Stimulated activated CD8-positive, alpha-beta memory T cell treated with anti-CD3 and anti-CD28 coated beads, Interleukin-15, amount 100 ng/mL, for 4 hours (primary cell): ENCODE measurements around the gene COBLL1.

Experiments used
- DNase-seq, 2 donors: peaks; one replicate each; pipeline ENCODE4 v3.0.0-alpha.2; 2020; ENCODE audit warnings: low read depth in 2 of 2

The COBLL1 gene

GRCh38 chr2:164852086-164852485, 10.5 kb upstream of the COBLL1 start:
- DNase-seq: no peak

DNA sequence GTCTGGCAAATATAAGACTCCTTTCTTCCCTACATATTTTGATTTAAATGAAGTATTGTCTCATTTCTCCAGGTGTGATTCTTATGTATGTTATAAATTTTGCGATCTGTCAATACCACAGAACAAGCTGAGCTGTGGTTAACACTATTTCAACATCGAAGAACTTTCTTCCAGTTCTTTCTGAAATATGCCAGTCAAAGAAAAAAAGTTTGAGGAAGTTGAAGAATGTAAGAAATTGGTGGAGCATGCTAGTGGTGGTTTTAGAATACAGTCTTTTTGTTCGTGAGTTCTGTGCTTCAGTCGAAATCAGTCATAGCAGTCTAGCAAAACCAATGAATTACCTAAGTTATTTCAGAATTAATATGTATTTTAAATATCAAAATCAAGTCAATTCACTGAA, 8.6 kb upstream of the COBLL1 start:
- DNase-seq: no peak

DNA sequence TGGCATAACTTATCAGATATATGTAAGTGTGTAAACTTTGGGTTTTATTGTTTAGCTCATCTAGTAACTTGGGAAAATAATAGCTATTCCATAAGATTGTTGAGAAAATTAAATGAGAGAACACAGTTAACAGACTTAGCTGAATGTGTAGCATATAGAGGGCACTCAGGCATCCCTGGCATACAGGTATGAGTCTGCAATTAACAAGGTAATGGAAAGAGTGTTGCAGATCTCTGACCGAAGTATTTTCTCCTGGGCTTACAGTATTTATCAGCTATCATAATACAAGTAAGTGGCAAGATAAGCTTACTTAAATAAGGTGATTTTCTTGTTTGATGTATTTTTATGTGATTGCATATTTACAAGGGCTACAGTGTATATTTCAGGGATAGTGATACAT, 7.9 kb upstream of the COBLL1 start:
- no peak for DNase-seq

DNA sequence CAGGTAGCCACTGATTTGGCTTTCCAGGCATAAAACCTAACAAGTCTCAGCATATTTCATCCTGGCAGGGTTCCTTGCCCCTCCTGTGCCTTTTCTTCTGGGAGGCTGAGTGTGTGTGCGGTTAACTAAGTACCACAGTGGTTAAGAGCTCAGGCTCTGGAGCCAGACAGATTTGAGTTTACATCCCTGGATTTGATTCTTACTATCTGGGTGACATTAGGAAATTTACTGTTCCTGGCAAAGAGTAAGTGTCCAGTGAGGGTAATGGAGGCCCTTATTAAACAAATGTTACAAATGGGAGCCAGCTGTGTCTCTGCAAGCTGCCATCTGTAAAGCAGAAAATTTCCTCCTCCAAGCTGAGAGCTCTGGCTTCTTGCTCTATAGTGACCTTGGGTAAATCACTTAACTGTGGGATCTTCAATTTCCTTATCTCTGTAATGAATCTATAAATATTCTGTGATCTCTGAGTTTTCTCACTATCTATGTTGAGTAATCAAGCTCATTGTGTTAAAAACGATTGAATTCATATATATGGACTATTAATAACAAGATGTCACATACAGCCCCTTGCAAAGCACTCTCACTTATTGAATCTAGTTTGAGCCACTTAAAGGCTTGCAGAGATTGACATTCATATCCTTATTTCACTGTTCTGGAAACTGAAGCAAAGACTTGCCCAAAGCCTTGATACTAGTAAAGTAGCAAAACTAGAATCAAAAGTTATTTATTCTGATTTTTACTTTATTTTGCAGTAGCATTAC, 6.5 kb upstream of the COBLL1 start:
- no peak for DNase-seq

- DNase-seq: no peak
Observed at GRCh38 chr2:164847291-164847690, 5.7 kb upstream of the COBLL1 start.

DNA sequence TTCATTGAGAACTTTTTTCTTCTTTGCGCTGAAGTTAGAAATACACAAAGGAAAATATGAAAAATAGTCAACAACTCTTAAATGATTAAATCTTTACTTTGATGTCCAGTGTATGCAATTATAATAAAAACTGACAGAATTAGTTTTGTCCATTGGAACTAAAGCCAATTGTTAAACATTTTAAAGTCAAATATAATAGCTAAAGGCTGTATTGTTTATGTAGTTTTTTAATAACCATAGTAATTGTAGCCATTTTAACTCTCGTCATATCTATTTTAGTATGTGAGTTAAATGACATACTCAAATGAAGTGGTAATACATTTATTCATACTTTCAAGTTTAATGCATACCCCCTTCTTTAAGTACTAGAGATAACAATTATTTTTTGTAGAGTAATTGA, 4.7 kb upstream of the COBLL1 start:
- no peak for DNase-seq

DNA sequence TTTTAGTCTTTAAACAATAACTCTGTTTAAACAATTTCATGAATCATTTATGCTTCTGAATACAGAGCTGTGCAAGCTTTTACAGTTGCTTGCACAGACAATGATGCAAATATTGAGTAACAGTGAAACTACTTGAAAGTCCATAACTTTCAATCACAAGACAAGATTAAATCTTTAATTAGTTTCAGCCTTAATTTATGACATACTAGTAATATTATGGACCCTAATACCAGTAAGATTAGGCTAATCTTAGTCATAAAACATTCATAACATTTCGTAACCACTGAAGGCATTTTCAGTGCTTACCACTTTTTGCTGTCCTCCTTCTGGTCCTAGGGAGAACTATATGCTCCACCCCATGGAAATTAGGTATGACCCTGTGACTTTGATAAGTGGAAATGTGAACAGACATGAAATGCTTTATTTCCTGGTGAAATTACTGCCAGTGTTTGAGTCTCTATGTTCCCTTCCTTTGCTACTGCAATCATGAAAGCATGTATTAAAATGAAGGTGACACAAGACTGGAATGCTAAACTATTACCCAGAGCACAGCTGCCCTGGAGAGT, 1.8 kb upstream of the COBLL1 start:
- no peak for DNase-seq

GRCh38 chr2:164842624-164842966, 972 bp upstream of the COBLL1 start:
- no peak for DNase-seq

- no peak for DNase-seq
Observed at GRCh38 chr2:164840930-164841718, 499 bp downstream of the COBLL1 start.

- DNase-seq: no peak
Observed at GRCh38 chr2:164840458-164840929, 1.1 kb downstream of the COBLL1 start.

GRCh38 chr2:164839914-164840457, 1.6 kb downstream of the COBLL1 start:
- no peak for DNase-seq

DNA sequence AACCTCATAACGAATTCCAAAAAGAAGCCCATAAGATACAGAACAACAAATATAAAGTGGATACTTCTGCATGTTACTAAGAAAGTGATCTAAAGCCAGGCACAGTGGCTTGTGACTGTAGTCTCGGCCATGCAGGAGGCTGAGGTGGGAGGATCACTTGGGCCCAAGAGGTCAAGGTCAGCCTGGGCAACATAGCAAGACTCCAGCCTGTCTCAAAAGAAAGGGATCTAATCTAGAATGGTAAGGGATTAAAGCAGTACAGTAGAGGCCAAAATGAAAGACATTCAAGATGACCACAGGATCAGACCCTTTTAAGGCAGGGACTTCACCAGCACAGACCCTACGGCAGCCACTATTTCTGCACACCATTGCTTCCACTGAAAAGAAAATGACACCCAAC, 3.8 kb downstream of the COBLL1 start:
- DNase-seq: no peak

DNA sequence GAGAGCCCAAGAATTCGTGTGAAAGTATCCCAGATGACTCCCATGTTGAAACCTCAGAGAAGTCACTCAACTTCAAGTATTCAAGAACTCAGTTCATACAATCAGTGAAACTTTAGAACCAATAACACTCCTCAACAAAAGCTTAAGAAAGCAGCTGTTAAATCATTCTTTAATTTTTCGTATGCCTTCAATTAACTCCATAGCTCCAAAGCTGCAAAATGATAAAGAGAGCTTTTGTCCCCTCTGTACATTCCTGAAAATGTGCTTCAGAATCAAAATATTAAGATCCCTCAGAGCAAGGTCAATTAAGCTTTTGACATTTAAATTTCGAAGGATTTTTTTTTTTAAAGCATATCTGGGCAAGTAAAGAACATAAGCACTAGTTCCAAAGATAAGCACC, 4.7 kb downstream of the COBLL1 start:
- no peak for DNase-seq

GRCh38 chr2:164835302-164835701, 6.3 kb downstream of the COBLL1 start:
- DNase-seq: no peak

DNA sequence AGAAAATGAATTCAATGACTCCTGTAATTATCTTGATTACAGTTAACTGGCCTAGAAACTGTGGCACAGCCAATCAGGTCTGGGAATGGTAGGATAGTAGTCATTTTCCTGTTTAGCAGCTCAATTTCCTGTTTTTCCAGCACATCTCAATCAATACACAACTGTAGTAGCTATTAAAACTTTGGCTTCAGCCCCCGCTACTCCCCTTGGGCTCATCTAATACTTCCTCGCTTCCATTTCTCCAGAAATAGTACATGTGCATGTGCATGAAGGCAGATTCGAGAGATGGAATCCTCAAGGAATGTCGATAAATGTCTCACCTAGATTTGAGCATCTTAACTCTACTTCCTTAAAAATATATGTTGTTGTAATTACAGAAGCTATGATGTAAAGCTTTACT, 9.7 kb downstream of the COBLL1 start:
- DNase-seq: no peak

GRCh38 chr2:164831180-164831579, 10.4 kb downstream of the COBLL1 start:
- DNase-seq: no peak

DNA sequence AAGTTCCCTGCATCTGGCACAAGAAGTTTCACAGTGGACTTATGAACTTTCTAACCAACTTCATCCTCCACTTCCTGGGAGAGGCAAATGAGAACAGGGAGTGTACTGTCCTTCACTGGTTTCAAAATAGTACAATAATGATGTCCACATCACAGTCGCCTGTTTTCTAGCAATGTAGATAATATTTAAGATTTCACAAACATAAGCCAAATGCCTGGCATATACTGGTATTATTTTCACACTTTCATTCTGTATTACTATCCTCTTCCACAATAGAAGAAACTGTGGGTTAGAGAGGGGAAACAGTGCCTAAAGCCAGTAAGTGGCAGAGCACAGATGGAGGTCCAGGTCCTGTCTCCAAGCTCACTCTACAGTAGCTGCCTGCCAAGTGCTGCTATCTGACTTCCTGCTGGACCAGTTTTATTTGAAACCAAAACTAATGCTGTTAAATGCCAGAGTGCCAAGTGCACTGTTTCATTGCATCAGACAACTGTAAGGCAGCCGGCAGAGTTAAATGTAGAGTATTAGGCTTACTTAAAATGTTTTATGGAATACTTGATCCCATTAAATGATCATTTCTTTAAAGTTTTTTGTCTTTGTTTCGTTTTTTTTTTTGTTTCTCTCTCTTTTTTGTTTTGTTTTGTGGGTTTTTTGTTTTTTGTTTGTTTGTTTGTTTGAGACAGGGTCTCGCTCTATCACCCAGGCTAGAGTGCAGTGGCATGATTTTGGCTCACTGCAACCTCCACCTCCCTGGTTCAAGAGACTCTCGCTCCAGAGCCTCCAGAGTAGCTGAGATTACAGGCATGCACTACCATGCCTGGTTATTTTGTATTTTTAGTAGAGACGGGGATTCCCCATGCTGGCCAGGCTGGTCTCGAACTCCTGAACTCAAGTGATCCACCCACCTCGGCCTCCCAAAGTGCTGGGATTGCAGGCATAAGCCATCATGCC, 15.1 kb downstream of the COBLL1 start:
- DNase-seq: no peak

GRCh38 chr2:164824872-164825271, 16.8 kb downstream of the COBLL1 start:
- DNase-seq: no peak

GRCh38 chr2:164823126-164823525, 18.5 kb downstream of the COBLL1 start:
- DNase-seq: no peak

GRCh38 chr2:164821338-164821737, 20.3 kb downstream of the COBLL1 start:
- no peak for DNase-seq
